ENCODE measurements around the gene ZFP3.
"Not testable (repeated sequence)": the region's sequence is repeated elsewhere in the genome, so short reads cannot be mapped to it uniquely, and the experiment has no call there.

ZFP3 gene

DNA sequence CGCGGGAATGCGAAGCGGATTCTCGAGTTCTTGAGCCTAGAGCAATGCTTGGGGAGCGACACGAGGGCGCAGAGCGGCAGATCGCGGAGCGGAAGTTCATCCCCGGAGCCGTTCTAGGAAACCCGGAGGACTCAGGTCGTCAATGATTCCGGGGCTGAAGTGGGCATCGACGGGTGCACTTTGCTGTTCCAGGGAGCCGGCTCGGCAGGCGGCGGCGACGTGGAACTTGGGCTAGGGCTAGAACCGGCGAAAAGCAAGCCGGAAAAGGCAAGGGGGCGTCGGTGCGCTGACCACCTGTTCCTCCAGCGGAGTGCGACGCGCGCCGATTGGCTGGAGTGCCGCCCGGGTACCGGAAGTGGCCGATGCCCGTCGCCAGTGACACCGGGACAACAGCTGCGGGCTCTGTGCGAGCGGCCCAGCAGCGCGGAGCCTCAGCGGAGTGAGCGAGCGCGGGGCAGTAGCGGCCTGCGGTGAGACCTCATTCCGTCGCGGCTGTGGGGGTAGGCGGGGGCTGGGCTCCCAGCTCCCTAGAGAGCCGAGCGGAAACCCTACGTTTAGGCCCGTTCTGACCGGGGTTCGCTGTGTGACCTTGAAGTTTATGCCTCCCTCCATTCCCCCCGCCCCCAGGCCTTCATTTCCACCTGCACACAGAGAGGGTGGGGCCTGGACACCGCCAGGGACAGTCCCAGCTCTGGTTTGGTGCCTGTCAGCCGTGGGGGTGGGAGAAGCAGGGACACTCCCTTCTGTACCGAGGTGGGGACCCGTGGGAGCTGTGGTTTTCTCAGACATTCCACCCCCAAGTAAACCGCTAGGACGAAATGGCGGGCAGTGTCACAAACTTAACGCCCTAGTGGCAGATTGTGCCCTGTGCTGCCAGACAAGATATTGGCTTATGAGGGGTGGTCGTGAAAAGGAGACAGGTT is at the start of gene ZFP3:
TSS of gene ZFP3 (plus strand) at position 362 of the 923 bp plus-strand sequence. CDS start 13,038 bp downstream, outside the sequence.
- DNase-seq (ENCODE audit: low spot score) = peak; percentile 75

DNA sequence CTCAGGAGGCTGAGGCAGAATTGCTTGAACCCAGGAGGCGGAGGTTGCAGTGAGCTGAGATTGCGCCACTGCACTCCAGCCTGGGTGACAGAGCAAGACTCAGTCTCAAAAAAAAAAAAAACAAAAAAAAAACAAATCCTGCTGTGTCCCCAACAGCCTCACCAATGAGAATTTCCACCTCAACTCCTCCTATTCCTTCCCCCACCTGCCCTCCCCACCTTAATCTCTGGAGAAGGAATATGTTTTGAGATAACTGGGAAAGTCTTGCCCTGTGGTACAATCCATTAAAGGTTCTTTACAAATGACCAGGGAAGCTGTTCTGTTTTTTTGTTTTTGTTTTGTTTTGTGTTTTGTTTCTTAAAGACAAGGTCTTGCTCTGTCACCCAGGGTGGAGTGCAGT is 48.1 kb upstream of the ZFP3 start:
- DNase-seq (ENCODE audit: low spot score) = not testable (repeated sequence)

DNA sequence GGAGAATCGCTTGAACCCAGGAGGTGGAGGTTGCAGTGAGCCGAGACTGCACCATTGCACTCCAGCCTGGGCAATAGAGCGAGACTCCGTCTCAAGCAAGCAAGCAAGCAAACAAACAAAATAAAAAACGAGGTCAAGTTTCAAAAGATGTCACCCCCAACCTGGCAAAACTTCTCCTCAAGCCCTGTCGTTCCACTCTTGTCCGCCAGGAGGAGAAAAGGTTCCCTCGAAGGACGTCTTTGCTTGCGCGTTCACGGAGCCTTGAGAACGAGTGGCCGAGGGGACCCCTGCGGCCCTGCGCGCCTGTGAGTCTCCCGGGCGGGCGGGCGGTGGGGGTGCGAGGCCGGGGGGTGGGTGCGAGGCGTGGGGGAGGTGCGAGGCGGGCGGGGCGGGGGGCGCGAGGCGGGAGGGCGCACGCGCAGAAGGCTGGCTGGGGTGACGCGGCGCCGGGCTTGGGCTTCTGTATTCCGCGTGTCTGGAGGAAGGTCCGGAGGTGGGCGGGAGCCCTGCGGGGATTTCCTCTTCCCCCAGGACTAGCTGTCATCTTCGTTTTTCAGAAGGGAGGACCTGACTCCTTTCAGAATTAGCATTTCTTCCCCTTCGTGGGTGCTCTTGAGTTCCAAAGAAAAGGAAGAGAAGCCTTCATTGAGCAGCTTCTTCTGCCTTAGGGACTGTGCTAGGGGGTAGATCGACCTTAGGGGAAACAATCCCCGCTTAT is 46.7 kb upstream of the ZFP3 start:
- peak; percentile 77 for DNase-seq (ENCODE audit: low spot score)

DNA sequence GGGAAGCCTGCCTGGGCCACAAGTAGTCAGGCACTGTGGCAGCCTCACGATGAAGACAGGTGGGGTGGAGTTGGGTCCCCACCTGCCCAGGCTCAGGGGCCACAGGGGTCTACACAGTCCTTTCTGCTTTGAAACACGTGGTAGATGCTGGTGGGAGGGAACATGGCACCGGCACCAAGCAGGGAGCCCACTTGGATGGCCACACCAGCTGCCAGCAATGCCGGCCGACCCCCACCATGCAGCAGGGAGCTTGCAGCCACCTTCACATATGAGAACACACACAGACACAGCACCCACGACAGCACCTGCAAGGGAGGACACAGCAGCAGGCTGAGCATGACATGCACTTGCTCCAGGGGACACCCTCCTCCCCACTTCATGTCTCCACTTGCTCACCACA is 45.4 kb upstream of the ZFP3 start:
- DNase-seq (ENCODE audit: low spot score) = no peak

DNA sequence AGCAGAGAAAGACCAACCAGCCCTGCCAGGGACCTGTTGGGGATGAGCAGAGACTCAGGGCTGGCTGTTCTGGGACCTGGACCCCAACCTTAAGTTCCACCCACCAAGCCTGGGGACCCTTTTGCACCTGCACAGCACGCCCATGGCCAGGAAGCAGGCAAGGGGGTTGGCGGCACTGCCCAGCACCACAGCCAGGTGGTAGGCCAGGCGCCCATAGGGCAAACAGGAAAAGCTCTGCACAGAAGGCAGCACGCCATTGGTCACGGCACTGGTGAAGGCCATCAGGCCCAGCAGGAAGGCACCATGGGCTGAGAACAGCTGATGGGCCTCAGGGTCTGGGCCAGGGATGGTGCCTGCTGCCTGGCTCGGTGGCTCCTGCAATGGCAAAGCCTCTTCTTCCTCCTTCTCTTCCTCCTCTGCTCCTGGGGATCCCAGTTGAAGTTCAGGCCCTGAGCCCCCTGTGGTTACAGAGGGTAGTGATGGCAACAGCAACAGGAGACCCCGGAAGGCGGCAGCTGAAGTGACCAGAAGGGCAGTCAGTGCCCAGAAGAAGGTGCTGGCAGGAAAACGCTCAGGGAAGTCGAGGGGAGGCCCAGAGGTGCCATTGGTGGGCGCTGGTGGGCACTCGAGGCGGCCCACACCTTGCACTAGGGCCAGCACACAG is 44.8 kb upstream of the ZFP3 start:
- DNase-seq (ENCODE audit: low spot score) = no peak

DNA sequence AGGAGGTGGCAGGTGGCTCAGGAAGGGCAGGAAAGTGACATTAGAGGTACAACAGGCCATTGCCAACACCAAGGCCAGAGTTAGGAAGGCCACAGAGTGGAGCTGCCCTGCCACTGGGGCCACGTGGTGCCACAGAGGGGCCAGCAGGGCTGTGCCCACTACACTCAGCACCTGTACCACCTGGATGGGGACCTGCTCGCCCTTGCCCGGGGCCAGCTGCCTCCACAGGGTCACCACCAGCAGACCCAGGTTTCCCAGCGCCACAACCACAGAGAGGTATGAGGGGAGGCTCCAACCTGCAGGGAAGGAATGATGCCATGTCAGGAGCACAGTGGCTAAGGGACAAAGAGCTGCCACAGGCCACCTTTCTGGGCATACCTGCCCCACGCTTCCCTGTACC is 44.2 kb upstream of the ZFP3 start:
- DNase-seq (ENCODE audit: low spot score) = no peak

DNA sequence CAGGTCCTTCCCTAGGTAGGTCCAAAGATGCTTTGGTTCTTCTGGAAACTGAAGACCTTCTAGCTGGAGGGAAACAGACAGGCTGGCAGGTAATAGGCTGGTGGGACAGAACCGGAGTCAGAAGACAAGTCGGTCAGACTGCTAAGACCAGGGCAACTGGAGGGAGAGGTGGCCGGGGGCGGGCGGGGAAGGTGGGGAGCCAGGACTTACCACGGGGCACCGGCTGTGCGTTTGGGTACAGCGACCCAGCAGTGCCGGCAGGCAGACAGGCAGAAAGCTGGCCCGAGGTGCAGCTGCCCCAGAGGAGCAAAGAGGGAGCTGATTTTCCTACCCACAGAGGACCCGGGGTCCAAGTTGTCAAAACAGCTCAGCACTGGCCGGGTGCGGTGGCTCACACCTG is 43.6 kb upstream of the ZFP3 start:
- DNase-seq (ENCODE audit: low spot score) = no peak

DNA sequence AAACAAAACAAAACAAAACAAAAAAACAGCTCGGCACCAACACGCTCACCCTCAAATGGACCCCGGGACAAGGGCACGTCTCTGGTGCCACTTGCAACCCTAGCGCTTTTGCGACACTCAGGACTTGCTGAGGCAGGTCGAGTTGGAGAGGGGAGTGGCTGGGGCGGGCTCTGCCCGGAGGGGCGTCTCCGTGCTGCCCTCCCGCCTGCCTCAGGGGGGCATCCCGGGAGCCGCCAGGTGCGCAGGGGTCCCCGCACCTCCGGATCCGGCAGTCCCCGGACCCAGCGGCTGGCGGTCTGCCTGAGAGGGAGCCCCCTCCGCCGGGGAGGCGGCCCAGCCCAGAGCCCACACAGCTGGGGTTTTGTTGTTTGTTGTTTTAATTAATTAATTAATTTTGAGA is 43.0 kb upstream of the ZFP3 start, which contains the start of gene SLC52A1:
TSS of gene SLC52A1 (minus strand) at position 112 of the 400 bp plus-strand sequence. CDS start 820 bp downstream, outside the sequence.
- DNase-seq (ENCODE audit: low spot score) = peak; percentile 70

DNA sequence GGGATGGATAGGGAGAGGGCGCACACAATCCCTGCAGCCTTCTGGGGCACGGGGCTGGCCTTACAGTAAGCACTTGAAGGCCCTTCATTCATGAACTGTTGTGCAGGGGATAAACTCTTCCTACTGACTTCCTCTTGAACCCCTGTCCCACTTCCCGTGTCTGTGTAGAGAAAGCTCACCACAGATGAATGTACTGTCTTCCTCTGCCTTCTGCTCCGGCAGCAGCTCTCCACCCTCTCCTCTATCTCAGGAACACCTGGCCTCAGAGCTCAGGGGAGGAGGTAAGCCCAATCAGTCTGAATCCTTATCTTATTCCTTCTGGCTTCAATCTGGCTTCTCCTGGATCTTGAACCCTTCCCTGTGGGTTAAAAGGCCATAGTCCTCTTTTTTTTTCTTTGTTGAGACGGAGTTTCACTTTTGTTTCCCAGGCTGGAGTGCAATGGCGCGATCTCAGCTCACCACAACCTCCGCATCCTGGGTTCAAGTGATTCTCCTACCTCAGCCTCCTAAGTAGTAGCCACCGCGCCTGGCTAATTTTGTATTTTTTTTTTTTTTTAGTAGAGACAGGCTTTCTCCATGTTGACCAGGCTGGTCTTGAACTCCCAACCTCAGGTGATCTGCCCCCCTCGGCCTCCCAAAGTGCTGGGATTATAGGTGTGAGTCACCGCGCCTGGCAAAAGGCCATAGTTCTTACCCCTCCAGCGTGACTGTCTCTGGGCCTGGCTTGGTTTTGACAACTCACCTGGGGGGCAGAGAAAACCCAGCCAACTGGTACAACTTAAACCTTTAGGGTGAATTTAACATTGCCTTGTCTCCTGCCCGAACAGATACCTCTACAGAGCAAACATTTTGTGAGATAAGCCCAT is 35.9 kb upstream of the ZFP3 start:
- no peak for DNase-seq (ENCODE audit: low spot score)

DNA sequence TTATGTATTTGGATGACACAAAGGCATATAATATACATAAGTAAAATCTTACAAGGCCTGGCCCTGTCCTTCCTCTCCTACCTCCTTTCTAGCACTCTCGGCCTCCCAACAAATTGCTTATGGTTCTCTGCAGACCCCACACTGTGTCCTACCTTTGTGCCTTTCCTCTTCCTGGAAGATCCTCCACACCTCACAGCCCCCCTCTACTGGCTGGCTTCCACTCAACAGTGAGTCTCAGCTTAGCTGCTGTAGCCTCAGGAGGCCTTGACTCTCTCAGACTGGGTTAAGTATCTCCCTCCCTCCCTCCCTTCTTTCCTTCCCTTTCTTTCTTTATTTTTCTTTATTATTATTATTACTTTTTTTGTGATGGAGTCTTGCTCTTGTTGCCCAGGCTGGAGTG is 34.7 kb upstream of the ZFP3 start:
- peak; percentile 55 for DNase-seq (ENCODE audit: low spot score)

DNA sequence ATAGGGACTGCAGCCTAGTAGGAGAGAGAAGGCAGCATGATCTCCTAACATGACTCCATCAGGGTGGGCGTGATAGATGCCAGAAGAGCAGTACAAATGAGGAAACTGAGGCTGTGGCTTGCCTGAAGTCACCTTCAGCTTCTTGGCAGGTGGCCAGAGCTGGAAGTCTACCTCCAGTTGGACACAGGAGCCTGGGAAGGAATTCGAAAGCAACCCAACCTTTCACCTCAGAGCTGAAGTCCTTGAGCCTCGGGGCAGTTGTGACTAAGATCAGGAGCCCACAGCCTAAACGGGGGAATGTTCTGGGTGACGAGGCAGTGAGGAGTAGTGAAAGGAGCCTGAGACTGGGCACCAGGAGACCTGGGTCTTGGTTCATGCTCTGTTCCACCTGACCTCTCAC is 33.6 kb upstream of the ZFP3 start:
- no peak for DNase-seq (ENCODE audit: low spot score)

DNA sequence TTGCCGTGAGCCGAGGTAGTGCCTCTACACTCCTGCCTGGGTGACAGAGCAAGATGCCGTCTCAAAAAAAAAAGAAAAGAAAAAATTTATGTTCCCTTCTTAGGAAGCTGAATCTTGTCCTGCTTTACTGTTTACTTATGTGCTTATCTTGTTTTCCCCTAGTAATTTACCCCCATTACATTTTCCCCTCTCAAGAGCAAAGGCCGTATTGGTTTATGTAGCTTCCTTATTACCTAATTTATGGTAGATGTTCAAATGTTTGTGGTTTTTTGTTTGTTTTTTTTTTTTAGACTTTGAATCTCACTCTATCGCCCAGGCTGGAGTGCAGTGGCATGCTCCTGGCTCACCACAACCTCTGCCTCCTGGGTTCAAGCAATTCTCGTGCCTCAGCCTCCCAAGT is 32.8 kb upstream of the ZFP3 start:
- no peak for DNase-seq (ENCODE audit: low spot score)

DNA sequence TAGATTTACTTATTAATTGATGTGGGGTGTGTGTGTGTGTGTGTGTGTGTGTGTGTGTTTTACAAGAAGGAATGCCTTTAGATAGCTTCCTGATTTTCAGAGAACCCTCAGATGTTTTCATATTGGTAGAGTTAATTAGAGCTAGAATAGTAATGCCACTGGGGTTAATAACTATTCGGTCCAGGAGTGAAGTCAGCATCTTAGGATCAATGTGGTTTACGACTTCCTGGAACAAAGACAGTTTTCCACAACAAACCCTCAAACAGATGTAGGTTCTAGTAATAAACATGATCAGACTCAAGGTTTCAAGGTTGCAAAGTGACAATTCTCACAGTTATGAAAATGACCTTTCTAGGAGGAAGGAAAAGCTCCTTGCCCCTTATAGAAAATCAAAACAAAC is 30.8 kb upstream of the ZFP3 start:
- DNase-seq (ENCODE audit: low spot score) = no peak

DNA sequence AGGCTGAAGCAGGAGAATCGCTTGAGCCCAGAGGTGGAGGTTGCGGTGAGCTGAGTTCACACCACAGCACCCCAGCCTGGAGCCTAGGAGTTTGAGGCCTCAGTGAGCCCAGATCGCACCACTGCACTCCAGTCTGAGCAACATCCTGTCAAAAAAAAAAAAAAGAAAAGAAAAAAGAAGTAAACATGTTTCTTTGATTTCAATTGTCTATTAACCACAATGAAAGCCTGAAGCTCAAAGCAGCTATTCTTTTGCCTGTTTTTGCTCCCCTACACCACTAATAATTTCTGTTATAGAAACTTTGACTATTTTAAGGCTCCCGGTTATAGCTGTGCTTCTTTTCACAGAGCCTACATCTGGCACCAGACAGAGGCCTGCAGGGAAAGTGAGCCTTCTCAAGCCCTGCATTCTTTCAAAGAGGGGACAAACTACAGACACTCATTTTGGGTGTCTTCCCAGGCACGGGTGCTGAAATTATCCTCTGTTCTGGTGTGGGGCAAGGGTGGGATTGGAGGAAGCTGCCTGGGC is 28.9 kb upstream of the ZFP3 start:
- DNase-seq (ENCODE audit: low spot score) = no peak

DNA sequence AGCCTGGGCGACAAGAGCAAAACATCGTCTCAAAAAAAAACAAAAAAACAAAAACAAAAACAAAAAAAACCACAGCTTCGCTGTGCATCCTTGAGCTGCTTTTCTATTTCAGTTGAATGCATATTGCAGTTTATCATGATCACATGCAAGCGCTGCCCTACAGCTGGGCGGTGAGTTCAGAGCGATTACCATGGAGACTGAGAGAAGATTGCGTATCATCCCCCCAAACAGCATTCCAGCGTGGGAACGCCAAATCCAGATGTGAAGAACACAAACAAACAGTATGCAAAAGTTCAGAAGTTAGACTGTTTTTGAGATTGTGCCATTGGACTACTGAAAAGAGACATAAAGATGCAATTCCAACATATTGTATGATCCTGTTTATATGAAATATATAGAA is 28.0 kb upstream of the ZFP3 start:
- DNase-seq (ENCODE audit: low spot score) = no peak

DNA sequence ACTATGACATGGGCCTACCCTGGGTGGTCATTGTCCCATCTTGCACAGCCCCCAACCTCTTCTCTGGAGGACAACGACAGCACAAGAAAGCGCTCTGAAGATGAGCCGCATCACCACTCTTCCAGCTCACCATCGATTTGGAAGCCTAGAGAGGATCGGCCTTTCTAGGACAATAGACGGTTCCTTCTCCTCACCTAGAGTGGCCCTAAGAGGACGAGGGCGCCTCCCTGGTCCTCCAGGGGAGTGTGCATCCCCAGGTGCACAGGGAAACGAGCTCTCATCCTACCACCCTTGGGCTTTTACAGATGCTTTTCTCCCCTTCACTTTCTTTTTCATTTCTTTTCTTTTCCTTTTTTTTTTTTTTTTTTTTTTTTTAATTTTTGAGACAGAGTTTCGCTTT is 22.7 kb upstream of the ZFP3 start:
- DNase-seq (ENCODE audit: low spot score) = peak; percentile 28

DNA sequence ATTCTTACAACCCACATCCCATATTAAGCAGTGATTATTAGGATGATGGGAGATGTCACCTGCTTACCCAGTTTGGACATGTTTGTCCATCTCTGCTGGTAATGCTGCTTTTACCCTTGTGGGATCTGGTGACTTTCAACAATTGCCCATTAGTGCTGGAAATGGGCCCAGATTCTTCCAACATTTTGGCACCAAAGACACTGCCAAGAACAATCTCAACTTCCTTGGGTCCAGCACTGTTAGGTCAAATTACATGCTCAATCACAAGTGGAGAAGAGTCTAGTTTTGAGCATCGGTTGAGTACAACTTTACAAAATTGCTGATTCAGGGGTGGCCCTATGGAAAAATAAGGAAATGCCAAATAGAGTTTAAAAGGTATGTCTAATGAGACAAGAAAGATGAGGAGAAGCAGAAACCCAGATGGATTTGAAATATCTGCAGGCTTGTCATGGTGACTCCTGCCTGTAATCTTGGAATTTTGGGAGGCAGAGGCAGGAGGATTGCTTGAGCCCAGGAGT is 13.0 kb upstream of the ZFP3 start:
- DNase-seq (ENCODE audit: low spot score) = no peak

DNA sequence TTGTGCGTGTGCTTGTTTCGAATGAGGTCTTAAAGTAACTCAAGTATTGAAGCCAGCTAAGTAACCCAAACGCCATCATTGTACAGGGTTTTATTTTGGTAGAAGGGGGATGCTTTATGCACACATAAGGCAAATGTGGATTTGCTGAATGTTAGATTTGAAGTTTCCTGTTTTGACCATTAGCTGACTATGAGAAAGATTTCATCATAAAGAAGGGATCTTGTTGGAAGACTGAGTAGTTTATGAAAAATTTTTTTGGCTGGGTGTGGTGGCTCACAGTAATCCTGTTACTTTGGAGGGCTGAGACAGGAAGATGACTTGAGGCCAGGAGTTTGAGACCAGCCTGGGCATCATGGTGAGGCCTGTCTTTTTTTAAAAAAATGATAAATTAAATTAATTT is 10.0 kb upstream of the ZFP3 start:
- no peak for DNase-seq (ENCODE audit: low spot score)

DNA sequence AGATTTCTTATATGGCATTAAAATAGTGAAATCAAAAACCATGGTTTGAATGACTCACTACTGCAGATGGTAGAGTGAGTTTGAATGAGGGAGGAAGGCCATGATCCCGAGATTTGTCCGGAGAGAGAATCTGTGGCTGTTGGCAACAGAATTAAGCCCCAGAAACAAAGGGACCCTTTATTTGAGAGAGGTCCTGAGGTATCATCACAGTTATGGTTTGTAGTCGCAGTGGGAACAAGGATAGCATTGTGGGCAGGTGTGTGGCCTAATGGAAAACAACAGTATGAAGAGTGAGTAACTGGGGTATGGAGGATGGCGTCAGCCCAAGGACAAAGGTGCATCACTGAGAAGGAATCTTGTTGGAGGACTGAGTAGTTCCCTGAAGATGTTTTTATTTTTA is 8.5 kb upstream of the ZFP3 start:
- no peak for DNase-seq (ENCODE audit: low spot score)

DNA sequence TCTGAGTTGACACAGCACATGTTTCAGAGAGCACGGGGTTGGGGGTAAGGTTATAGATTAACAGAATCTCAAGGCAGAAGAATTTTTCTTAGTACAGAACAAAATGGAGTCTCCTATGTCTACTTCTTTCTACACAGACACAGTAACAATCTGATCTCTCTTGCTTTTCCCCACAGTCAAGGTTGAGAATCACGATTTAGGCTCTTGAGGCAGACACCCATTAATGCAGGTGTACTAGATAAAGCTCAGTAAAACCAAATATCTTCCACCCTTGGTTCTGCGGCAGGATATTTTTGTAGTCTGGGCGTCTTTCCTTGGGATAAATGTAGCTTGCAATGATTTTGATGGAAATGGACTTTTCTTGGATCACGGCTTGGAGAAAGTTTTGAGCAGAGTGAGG is 2.8 kb upstream of the ZFP3 start:
- DNase-seq (ENCODE audit: low spot score) = not testable (repeated sequence)

DNA sequence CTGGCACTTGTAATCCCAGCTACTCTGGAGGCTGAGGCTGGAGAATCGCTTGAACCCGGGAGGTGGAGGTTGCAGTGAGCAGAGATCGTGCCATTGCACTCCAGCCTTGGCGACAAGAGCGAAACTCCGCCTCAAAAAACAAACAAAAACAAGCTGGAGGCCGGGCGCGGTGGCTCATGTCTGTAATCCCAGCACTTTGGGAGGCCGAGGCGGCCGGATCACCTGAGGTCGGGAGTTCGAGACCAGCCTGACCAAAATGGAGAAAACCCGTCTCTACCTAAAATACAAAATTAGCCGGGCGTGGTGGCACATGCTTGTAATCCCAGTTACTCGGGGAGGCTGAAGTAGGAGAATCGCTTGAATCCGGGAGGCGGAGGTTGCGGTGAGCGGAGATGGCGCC is 992 bp upstream of the ZFP3 start:
- DNase-seq (ENCODE audit: low spot score) = not testable (repeated sequence)

All from iPS-NIHi11 (cell line).